Erythroblast (primary cell): ENCODE results near the gene SLC30A7.
"Not testable (repeated sequence)": the region's sequence is repeated elsewhere in the genome, so short reads cannot be mapped to it uniquely, and the experiment has no call there.

Experiments used
- GATA1 ChIP-seq: IDR thresholded peaks from 2 replicates; pipeline ENCODE4 v1.6.1; 2011; ENCODE audit warnings: low read depth, mild to moderate bottlenecking, control low read depth, low read length, moderate library complexity
- POLR2A ChIP-seq: IDR thresholded peaks from 2 replicates; pipeline ENCODE4 v1.6.1; 2011; ENCODE audit warnings: mild to moderate bottlenecking, low read length

- TF ChIP-seq POLR2A, GATA1: not testable (repeated sequence)
Observed at GRCh38 chr1:100855116-100855515, 40.8 kb upstream of the SLC30A7 start.
